ENCODE results near the gene PIP5K1A.

The PIP5K1A gene

GRCh38 chr1:151288502-151288901 is 90.2 kb downstream of the PIP5K1A start:
- DNase-seq (ENCODE audit: low read depth in 2 of 2, low spot score in 1 of 2): no peak

- no peak for DNase-seq (ENCODE audit: low read depth in 2 of 2, low spot score in 1 of 2)
Observed at GRCh38 chr1:151289080-151289935, 91.0 kb downstream of the PIP5K1A start.

GRCh38 chr1:151289991-151290708 is 91.8 kb downstream of the PIP5K1A start:
- DNase-seq (ENCODE audit: low read depth in 2 of 2, low spot score in 1 of 2): no peak

GRCh38 chr1:151290709-151291303 is 92.5 kb downstream of the PIP5K1A start:
- no peak for DNase-seq (ENCODE audit: low read depth in 2 of 2, low spot score in 1 of 2)

- no peak for DNase-seq (ENCODE audit: low read depth in 2 of 2, low spot score in 1 of 2)
Observed at GRCh38 chr1:151292207-151293030, 94.1 kb downstream of the PIP5K1A start.

- DNase-seq (ENCODE audit: low read depth in 2 of 2, low spot score in 1 of 2): no peak
Observed at GRCh38 chr1:151293093-151293492, 94.7 kb downstream of the PIP5K1A start.

GRCh38 chr1:151294742-151295462 is 96.5 kb downstream of the PIP5K1A start:
- DNase-seq (ENCODE audit: low read depth in 2 of 2, low spot score in 1 of 2): no peak
